Measurements from ENCODE around the gene TTC38.

The TTC38 gene

GRCh38 chr22:46329616-46330015, 61.8 kb downstream of the TTC38 start:
- no peak for DNase-seq (ENCODE audit: low spot score)

GRCh38 chr22:46330426-46330825, 62.6 kb downstream of the TTC38 start:
- no peak for DNase-seq (ENCODE audit: low spot score)

GRCh38 chr22:46331496-46331895, 63.7 kb downstream of the TTC38 start:
- no peak for DNase-seq (ENCODE audit: low spot score)

GRCh38 chr22:46335201-46336118, 67.7 kb downstream of the TTC38 start, which contains the start of gene TRMU:
TSS of gene TRMU (plus strand) at chr22:46335714. CDS start at chr22:46335765, 51 bp downstream.
- peak; percentile 90 for DNase-seq (ENCODE audit: low spot score)

- no peak for DNase-seq (ENCODE audit: low spot score)
These were observed 68.6 kb downstream of the TTC38 start for GRCh38 chr22:46336119-46337078.

- DNase-seq (ENCODE audit: low spot score) = no peak
These were observed 70.1 kb downstream of the TTC38 start for GRCh38 chr22:46337870-46338269.

GRCh38 chr22:46338636-46339035, 70.8 kb downstream of the TTC38 start:
- DNase-seq (ENCODE audit: low spot score) = no peak

GRCh38 chr22:46339956-46340355, 72.1 kb downstream of the TTC38 start:
- no peak for DNase-seq (ENCODE audit: low spot score)

GRCh38 chr22:46340676-46341075, 72.9 kb downstream of the TTC38 start:
- no peak for DNase-seq (ENCODE audit: low spot score)
